Epithelial cell of proximal tubule (primary cell): ENCODE results near the gene EPHA4. TPM values are rescaled to one million over a fixed set of nuclear protein-coding genes. Genes with fewer than 3 reads are reported as not detected.

ENCODE experiments used
- DNase-seq: peaks from one replicate; pipeline ENCODE4 v3.0.0-alpha.2; 2011; ENCODE audit warnings: low read depth
- H3K4me3 ChIP-seq: 2 replicates; pipeline ENCODE4 v1.5.1; 2011; ENCODE audit warnings: low read depth, mild to moderate bottlenecking, low read length
- CTCF ChIP-seq: conservative IDR thresholded peaks from 2 replicates; pipeline ENCODE4 v1.5.1; 2012; ENCODE audit warnings: low read depth, mild to moderate bottlenecking, low read length
- total RNA-seq: library from RNA; depleted of rRNA; stranded (reverse); fragments of >200 nt; gene quantifications from 2 replicates; pipeline ENCODE4 v1.2.3, GENCODE V29; 2015

EPHA4 gene
- total RNA-seq, 1 donor from 2014 or later = 13.3 TPM

- DNase-seq = no peak
- H3K4me3 ChIP-seq = peak overlapping the region; percentile 15
- no peak for TF ChIP-seq CTCF
Measured at GRCh38 chr2:221530653-221531037, 41.5 kb downstream of the EPHA4 start.

DNA sequence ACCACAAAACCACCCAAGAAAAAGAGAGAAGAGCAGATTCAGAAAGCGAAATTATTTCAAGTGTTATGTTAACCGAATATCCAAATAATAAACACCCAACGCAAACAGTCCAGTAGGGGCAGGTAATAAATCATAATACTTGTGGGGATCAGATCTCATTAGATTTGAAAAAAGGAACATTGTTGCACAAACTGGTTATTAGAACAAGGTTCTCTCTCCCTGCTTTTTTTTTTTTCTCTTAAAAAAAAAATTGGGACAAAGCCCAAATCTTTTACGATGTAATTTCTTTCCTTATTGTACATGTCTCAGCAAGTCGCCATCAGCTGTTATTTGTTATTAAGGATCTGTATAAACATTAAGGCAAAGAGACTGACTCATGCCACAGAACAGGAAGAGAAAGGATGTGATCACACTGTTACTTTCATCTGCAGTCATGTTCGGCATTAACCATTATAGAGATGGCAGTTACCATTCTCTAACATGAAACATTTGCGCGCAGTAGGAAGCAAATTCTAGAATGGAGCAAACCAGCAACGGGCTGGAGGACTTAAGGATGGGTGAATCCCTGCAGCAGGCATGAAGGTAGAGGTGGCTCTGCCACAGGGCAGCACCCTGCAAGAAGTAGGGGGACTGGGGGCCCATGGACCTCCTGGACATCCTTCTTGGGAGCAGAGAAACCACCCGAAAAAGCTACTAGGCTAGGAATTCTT is 42.0 kb downstream of the EPHA4 start:
- no peak for TF ChIP-seq CTCF

GRCh38 chr2:221529177-221529942 is 42.7 kb downstream of the EPHA4 start:
- no peak for TF ChIP-seq CTCF
- no peak for DNase-seq
- no peak overlapping the region for H3K4me3 ChIP-seq

More for the DNA sequence above, 42.0 kb downstream of the EPHA4 start:
- DNase-seq = no peak
- H3K4me3 ChIP-seq = peak overlapping the region; percentile 15

GRCh38 chr2:221527776-221528309 is 44.3 kb downstream of the EPHA4 start:
- H3K4me3 ChIP-seq = no peak overlapping the region
- DNase-seq = no peak
- TF ChIP-seq CTCF = no peak

DNA sequence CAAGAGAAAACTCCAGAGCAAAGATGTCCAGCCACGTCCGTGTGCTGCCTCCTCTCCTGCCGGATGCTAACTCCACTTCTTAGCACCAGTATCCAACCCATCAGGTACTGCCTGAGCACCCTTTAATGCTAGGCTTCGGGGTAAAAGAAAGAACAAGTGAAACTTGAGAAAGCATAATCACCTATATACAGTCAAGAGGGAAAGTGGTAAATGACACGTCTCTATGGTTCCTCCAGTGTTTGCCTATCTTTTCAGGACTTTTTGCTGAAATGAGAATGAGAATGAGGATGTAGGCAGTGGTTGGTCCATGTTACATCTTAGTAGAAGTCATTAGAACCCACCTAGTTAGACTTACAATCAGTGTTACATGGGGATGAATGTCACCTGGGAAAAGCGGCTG is 47.9 kb downstream of the EPHA4 start:
- DNase-seq = no peak
- no peak overlapping the region for H3K4me3 ChIP-seq
- no peak for TF ChIP-seq CTCF

DNA sequence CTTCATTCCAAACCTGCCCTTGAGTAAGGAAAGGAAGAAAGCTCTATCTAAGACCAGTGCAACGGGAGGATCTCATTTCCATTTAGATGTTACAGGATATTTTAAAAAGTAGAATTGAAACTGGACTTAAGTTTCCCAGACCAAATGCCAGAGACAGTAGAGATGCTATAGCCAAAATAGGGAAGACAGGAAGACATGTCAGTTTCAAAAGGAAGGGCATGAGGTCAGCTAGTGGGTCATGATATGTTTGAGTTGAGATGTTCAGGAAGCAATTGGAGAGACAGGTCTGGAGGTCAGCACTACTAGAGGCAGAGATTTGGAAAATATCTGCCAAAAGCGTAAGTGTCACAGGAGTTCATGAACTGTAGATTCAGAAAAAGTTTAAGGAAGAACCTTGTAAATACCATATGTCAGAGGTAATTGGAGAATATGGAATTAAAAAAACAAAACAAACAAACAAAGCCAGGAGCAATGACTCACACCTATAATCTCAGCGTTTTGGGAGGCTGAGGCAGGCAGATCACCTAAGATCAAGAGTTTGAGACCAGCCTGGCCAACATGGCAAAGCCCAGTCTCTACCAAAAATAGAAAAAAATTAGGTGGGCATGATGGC is 50.8 kb downstream of the EPHA4 start:
- no peak for TF ChIP-seq CTCF
- no peak for DNase-seq
- no peak overlapping the region for H3K4me3 ChIP-seq
